SK-N-SH (cell line): ENCODE data around the gene NOBOX. TPM values are rescaled to one million over a fixed set of nuclear protein-coding genes. Genes with fewer than 3 reads are reported as not detected.

Experiments
- CTCF ChIA-PET: fragments of 300-600, 350-600 bp; formaldehyde crosslinking; extraction: SDS; loops from one replicate; lab custom pipeline; 2021; lab: Yijun Ruan, JAX
- POLR2A ChIA-PET: fragments of 350-600 bp; sonication (Branson Sonifier 250); formaldehyde crosslinking; extraction: SDS; loops from one replicate; lab custom pipeline; 2020; ENCODE audit warnings: antibody characterized with exemption, inconsistent platforms; lab: Yijun Ruan, JAX
- DNase-seq: peaks from one replicate; pipeline ENCODE4 v3.0.0; 2012
- H2AFZ ChIP-seq: fragments of 200-600 bp; sonication (generic); 2 replicates; pipeline ENCODE4 v1.8.1; 2016; ENCODE audit warnings: antibody characterized with exemption, mild to moderate bottlenecking, low read depth
- H3F3A ChIP-seq: fragments of 200-600 bp; sonication (generic); replicated peaks from 2 replicates; pipeline ENCODE3; 2016; ENCODE audit warnings: antibody characterized with exemption, mild to moderate bottlenecking; ENCODE audit not compliant: insufficient read depth
- H3K27ac ChIP-seq, 2 experiments: fragments of 200-500 bp in 1 of 2; fragments of 200-600 bp in 1 of 2; sonication (Bioruptor generic) in 1 of 2; sonication (generic), shearing (Covaris generic) in 1 of 2; 2 replicates each; pipeline versions ENCODE4 v1.5.1 to v1.6.1; 2014 to 2016; ENCODE audit warnings: low read depth in 2 of 2, inconsistent platforms in 1 of 2, low read length in 1 of 2, mild to moderate bottlenecking in 1 of 2, mixed read lengths in 1 of 2
- H3K27me3 ChIP-seq: fragments of 200-600 bp; sonication (generic), shearing (Covaris generic); 2 replicates; pipeline ENCODE4 v1.6.1; 2016; ENCODE audit warnings: mixed run types; ENCODE audit not compliant: insufficient read depth
- H3K36me3 ChIP-seq, 2 experiments: fragments of 200-500 bp in 1 of 2; fragments of 200-600 bp in 1 of 2; sonication (Bioruptor generic) in 1 of 2; sonication (generic) in 1 of 2; replicated peaks in 1 of 2; 2 replicates each; pipeline versions ENCODE3 to v1.5.1; 2014 to 2016; ENCODE audit warnings: low read length in 1 of 2, mild to moderate bottlenecking in 1 of 2; ENCODE audit not compliant: insufficient read depth in 2 of 2, control insufficient read depth in 1 of 2
- H3K4me1 ChIP-seq, 2 experiments: fragments of 200-500 bp in 1 of 2; fragments of 200-600 bp in 1 of 2; sonication (Bioruptor generic) in 1 of 2; sonication (generic), shearing (Covaris generic) in 1 of 2; 2 replicates each; pipeline versions ENCODE4 v1.5.1 to v1.6.1; 2014 to 2016; ENCODE audit warnings: low read depth in 1 of 2, low read length in 1 of 2, mixed run types in 1 of 2; ENCODE audit not compliant: insufficient read depth in 2 of 2, control insufficient read depth in 1 of 2
- H3K4me2 ChIP-seq: fragments of 200-600 bp; sonication (generic), shearing (Covaris generic); 2 replicates; pipeline ENCODE4 v1.6.1; 2017; ENCODE audit warnings: mixed run types
- H3K4me3 ChIP-seq, 2 experiments: fragments of 200-500 bp in 1 of 2; fragments of 200-600 bp in 1 of 2; sonication (Bioruptor generic) in 1 of 2; sonication (generic), shearing (Covaris generic) in 1 of 2; 2 replicates each; pipeline versions ENCODE4 v1.5.1 to v1.8.1; 2014 to 2016; ENCODE audit warnings: low read depth in 2 of 2, inconsistent platforms in 1 of 2, low read length in 1 of 2, mild to moderate bottlenecking in 1 of 2, mixed read lengths in 1 of 2, moderate library complexity in 1 of 2
- H3K79me2 ChIP-seq: fragments of 200-600 bp; sonication (generic); 2 replicates; pipeline ENCODE4 v1.8.1; 2017; ENCODE audit warnings: mild to moderate bottlenecking; ENCODE audit not compliant: insufficient read depth
- H3K9ac ChIP-seq: fragments of 200-600 bp; sonication (generic); 2 replicates; pipeline ENCODE4 v1.6.1; 2017; ENCODE audit warnings: mixed run types
- H3K9me2 ChIP-seq: fragments of 200-600 bp; sonication (generic); 2 replicates; pipeline ENCODE4 v1.6.1; 2017; ENCODE audit warnings: mixed run types
- H3K9me3 ChIP-seq: fragments of 200-600 bp; sonication (generic); 2 replicates; pipeline ENCODE4 v1.6.1; 2017; ENCODE audit warnings: mixed run types, mild to moderate bottlenecking, moderate library complexity
- H4K20me1 ChIP-seq: fragments of 200-600 bp; sonication (generic); 2 replicates; pipeline ENCODE4 v1.6.1; 2017; ENCODE audit warnings: mild to moderate bottlenecking, mixed run types; ENCODE audit not compliant: insufficient read depth
- CTCF ChIP-seq: fragments of 200-600 bp; sonication (generic); IDR thresholded peaks from 2 replicates; pipeline ENCODE4 v1.6.1; 2017; ENCODE audit warnings: antibody characterized with exemption, mild to moderate bottlenecking, moderate library complexity
- EP300 ChIP-seq, 2 experiments: IDR thresholded peaks; 2 replicates each; pipeline versions ENCODE4 v1.4.0 to v1.6.1; 2012; ENCODE audit warnings: borderline replicate concordance in 1 of 2, low read depth in 1 of 2, low read length in 1 of 2
- FOSL2 ChIP-seq: IDR thresholded peaks from 2 replicates; pipeline ENCODE4 v1.4.0; 2012; ENCODE audit warnings: low read depth, mild to moderate bottlenecking, moderate library complexity, borderline replicate concordance
- IRF3 ChIP-seq: fragments of 150-350 bp; IDR thresholded peaks from 2 replicates; pipeline ENCODE4 v1.6.1; 2016; ENCODE audit warnings: mild to moderate bottlenecking, low read depth, low read length
- JUND ChIP-seq: IDR thresholded peaks from 2 replicates; pipeline ENCODE4 v1.4.0; 2012
- MAX ChIP-seq: IDR thresholded peaks from 2 replicates; pipeline ENCODE4 v1.4.0; 2012; ENCODE audit warnings: low read depth
- MXI1 ChIP-seq: IDR thresholded peaks from 2 replicates; pipeline ENCODE4 v1.6.1; 2012; ENCODE audit warnings: mild to moderate bottlenecking, low read depth, low read length, improper control_type of control experiment
- NFIC ChIP-seq: IDR thresholded peaks from 2 replicates; pipeline ENCODE4 v1.4.0; 2012; ENCODE audit warnings: borderline replicate concordance
- NRF1 ChIP-seq: IDR thresholded peaks from 2 replicates; pipeline ENCODE4 v1.6.1; 2012; ENCODE audit warnings: low read depth, mild to moderate bottlenecking, low read length
- PBX3 ChIP-seq: IDR thresholded peaks from 2 replicates; pipeline ENCODE4; 2012
- RAD21 ChIP-seq: IDR thresholded peaks from 2 replicates; pipeline ENCODE4 v1.6.1; 2012; ENCODE audit warnings: mild to moderate bottlenecking, low read length
- RCOR1 ChIP-seq: fragments of 150-350 bp; IDR thresholded peaks from 2 replicates; pipeline ENCODE4 v1.6.1; 2017; ENCODE audit warnings: antibody characterized with exemption, low read length
- REST ChIP-seq: IDR thresholded peaks from 2 replicates; pipeline ENCODE4 v1.6.1; 2012; ENCODE audit warnings: mild to moderate bottlenecking, low read depth, low read length, moderate library complexity
- RFX5 ChIP-seq: IDR thresholded peaks from 2 replicates; pipeline ENCODE4 v1.6.1; 2012; ENCODE audit warnings: mild to moderate bottlenecking, improper control_type of control experiment, low read length
- RXRA ChIP-seq: IDR thresholded peaks from 2 replicates; pipeline ENCODE4 v1.4.0; 2012; ENCODE audit warnings: low read depth, mild to moderate bottlenecking, borderline replicate concordance
- SMC3 ChIP-seq: IDR thresholded peaks from 2 replicates; pipeline ENCODE4 v1.6.1; 2012; ENCODE audit warnings: low read depth, low read length, improper control_type of control experiment
- TCF12 ChIP-seq: IDR thresholded peaks from 2 replicates; pipeline ENCODE4 v1.4.0; 2012
- TEAD4 ChIP-seq: IDR thresholded peaks from 2 replicates; pipeline ENCODE4 v1.4.0; 2012; ENCODE audit warnings: mild to moderate bottlenecking, borderline replicate concordance; ENCODE audit not compliant: insufficient read depth
- USF1 ChIP-seq: IDR thresholded peaks from 2 replicates; pipeline ENCODE4 v1.4.0; 2012; ENCODE audit warnings: low read depth, borderline replicate concordance
- WGBS: methylation state at CpG from one replicate; pipeline ENCODE4 v1.1.6; 2017; ENCODE audit warnings: low lambda C conversion rate; 5-methylcytosine and 5-hydroxymethylcytosine counted together
- polyA plus RNA-seq, 3 experiments: library from polyadenylated mRNA; depleted of rRNA; stranded (reverse); fragments of >200 nt; gene quantifications; 2 replicates each; pipeline ENCODE4 v1.2.3, GENCODE V29; 2012

The NOBOX gene
- not detected in 2 replicates for polyA plus RNA-seq (2012; rRNA removed)
- not detected in 2 replicates for polyA plus RNA-seq (2012; cell fraction: cytosol; rRNA removed)
- not detected in 2 replicates for polyA plus RNA-seq (2012; cell fraction: nucleus; rRNA removed)

GRCh38 chr7:144403649-144404061, at the start of gene NOBOX:
NOBOX (minus strand) TSS chr7:144403693.
- ChIA-PET POLR2A (no interaction called here), CTCF (interaction anchor here (4.8 kb wide), 1 partner anchor 11 kb away, joined by 36 read pairs; no protein-coding TSS in a partner anchor)
- Histone ChIP-seq H3F3A (no peaks in the 10 kb centered on the region), H3K4me2 (no peak within 1 kb of the TSS), H3K27me3 (peaks cover 62% of the 10 kb centered on the region; the same call in 1 of the 2 replicates), H4K20me1 (no peaks in the 10 kb centered on the region), H3K4me3 (no peak within 1 kb of the TSS), H3K36me3 (no peaks in the 10 kb centered on the region), H3K27ac (no peak within 1 kb of the TSS), H3K9me3 (no peaks in the 10 kb centered on the region), H3K4me1 (no peaks in the 10 kb centered on the region), H2AFZ (no peak within 1 kb of the TSS), H3K9ac (no peak within 1 kb of the TSS), H3K9me2 (no peaks in the 10 kb centered on the region), H3K79me2 (no peaks in the 10 kb centered on the region)
- WGBS, result 30% methylated on average over 13 of the region's 39 CpGs
- DNase-seq, result no peak
- TF ChIP-seq RAD21, result no peak
- TF ChIP-seq CTCF, result no peak
- no peak for TF ChIP-seq IRF3
- no peak for TF ChIP-seq RFX5
- no peak for TF ChIP-seq JUND
- no peak for TF ChIP-seq NRF1
- TF ChIP-seq TCF12, result no peak
- TF ChIP-seq FOSL2, result no peak
- TF ChIP-seq, all 33 proteins: peak for 0

GRCh38 chr7:144452064-144452463, 48.6 kb upstream of the NOBOX start:
- Histone ChIP-seq H3K9ac (no peak overlapping the region), H3K9me2 (no peaks in the 10 kb centered on the region), H3K27me3 (no peaks in the 10 kb centered on the region; the same call in 1 of the 2 replicates), H3K4me2 (no peak overlapping the region), H3K27ac (no peak overlapping the region), H4K20me1 (no peaks in the 10 kb centered on the region), H3F3A (no peaks in the 10 kb centered on the region), H3K4me3 (0 out of 4 replicates have a peak overlapping the region, but pooled peaks of 1 of the 2 experiments have one; percentile 2), H2AFZ (no peak overlapping the region), H3K9me3 (no peaks in the 10 kb centered on the region), H3K36me3 (no peaks in the 10 kb centered on the region), H3K4me1 (no peaks in the 10 kb centered on the region; a peak in 1 of 4 replicates), H3K79me2 (no peaks in the 10 kb centered on the region)
- 24% methylated on average over 5 of the region's 5 CpGs for WGBS
- ChIA-PET POLR2A (no interaction called here), CTCF (no interaction called here)
- DNase-seq, result no peak
- TF ChIP-seq REST, result no peak
- no peak for TF ChIP-seq MXI1
- no peak for TF ChIP-seq NFIC
- TF ChIP-seq TCF12, result no peak
- TF ChIP-seq TEAD4, result no peak
- no peak for TF ChIP-seq USF1
- no peak for TF ChIP-seq SMC3
- no peak for TF ChIP-seq EP300 (IDR thresholded peaks at IDR 0.05; ENCODE audit: borderline replicate concordance in 1 of 2, low read depth in 1 of 2, low read length in 1 of 2)
- TF ChIP-seq RCOR1, result no peak
- TF ChIP-seq MAX, result no peak
- TF ChIP-seq RXRA, result no peak
- no peak for TF ChIP-seq PBX3
